Activated naive CD4-positive, alpha-beta T cell treated with anti-CD3 and anti-CD28 coated beads, Interleukin-2, amount 50 U/mL, for 16 hours (primary cell): Measurements from ENCODE around the gene ACCSL.

Experiments
- DNase-seq: peaks from one replicate; pipeline ENCODE4 v3.0.0-alpha.2; 2020

Gene ACCSL

GRCh38 chr11:44018829-44019228 is 29.0 kb upstream of the ACCSL start:
- DNase-seq, result no peak

DNA sequence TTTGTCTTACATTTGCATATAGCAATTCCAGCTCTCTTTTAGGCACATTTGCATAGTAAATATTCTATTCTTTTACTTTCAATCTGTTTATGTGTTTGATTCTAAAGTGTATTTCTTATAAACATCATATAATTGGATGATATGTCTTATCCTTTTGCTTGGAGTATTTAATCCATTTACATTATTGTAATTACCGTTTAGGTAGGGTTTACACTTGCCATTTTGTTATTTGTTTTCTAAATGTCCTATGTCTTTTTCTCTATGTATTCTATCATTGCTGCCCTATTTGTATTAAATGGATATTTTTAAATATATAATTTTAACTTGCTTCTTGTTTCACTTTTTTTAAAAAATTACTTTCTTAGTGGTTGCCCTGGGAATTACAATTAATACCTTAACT is 22.8 kb upstream of the ACCSL start:
- DNase-seq, result no peak

GRCh38 chr11:44025727-44026126 is 22.1 kb upstream of the ACCSL start:
- DNase-seq, result no peak

DNA sequence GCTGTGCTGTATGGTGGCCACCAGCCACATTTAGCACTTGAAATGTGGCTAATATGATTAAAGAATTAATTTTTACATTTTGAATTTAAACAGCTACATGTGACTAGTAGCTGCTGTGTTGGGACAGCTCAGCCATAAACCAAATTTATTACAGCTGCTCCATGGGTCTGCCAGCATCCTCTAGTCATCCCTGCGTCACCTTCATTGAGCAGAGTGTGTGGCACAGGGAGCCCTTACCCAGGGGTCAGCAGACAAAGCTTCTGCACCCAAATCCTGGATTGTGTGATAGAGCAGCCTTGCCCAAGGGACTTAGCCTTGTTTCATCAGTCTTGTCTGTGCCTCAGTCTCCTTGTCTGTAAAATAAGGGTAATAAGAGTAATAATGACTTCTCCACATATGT is 19.4 kb upstream of the ACCSL start:
- no peak for DNase-seq

- no peak for DNase-seq
These were observed 18.8 kb upstream of the ACCSL start for GRCh38 chr11:44028816-44029506.

DNA sequence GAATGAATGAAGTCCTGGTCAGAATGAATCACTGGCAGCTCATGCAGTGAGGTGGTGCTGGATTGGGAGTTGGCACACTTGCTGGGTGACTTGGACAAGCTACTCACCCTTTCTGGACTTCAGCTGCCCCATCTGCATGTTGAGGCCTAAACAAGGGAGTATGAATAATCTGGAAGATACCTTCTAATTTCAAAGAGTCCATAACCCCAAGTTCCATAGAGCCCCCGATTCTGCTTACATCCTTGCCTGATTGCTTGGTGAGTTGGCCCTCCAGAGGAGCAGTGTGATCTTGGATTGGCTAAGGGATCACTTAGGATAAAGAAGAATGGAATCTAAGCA is 18.3 kb upstream of the ACCSL start:
- DNase-seq, result no peak

GRCh38 chr11:44029977-44030911 is 17.5 kb upstream of the ACCSL start:
- no peak for DNase-seq

DNA sequence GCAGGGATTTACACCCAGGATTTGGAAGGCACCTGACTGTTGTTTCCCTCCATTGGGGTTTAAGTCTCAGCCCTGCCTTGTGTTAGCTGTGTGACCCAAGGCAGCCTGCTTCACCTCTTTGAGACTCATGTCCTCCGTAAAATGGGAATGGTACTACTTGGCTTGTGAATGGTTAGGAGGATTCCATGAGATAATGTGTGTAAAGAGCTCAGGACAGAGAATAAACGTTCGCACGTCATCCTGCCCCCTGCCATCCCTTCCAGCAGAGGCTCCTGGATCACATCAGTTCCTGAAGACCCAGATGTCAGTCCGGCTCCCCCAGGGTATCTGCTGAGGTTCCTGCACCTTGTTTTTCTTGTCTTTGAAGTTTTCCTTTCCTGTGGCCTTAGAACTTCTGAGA is 16.8 kb upstream of the ACCSL start:
- DNase-seq, result no peak

DNA sequence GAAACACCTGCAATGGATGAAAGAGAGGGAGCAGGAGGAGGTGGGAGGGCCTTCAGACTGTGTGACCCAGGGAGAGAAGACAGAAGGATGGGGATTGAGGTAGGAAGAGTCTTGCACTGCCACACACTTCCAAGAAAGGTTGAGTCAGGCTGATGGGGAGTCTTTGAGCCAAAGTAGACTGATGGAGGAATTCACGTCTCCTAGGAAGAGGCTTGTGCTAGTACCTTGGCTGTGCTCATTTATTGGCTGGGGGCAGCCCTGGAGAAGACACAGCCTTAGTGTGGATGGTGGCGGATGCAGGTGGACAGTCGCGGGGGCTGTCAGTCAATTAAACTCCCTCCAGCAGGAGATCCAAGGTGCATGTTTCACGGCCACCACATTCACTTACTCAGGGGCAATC is 16.2 kb upstream of the ACCSL start:
- no peak for DNase-seq

DNA sequence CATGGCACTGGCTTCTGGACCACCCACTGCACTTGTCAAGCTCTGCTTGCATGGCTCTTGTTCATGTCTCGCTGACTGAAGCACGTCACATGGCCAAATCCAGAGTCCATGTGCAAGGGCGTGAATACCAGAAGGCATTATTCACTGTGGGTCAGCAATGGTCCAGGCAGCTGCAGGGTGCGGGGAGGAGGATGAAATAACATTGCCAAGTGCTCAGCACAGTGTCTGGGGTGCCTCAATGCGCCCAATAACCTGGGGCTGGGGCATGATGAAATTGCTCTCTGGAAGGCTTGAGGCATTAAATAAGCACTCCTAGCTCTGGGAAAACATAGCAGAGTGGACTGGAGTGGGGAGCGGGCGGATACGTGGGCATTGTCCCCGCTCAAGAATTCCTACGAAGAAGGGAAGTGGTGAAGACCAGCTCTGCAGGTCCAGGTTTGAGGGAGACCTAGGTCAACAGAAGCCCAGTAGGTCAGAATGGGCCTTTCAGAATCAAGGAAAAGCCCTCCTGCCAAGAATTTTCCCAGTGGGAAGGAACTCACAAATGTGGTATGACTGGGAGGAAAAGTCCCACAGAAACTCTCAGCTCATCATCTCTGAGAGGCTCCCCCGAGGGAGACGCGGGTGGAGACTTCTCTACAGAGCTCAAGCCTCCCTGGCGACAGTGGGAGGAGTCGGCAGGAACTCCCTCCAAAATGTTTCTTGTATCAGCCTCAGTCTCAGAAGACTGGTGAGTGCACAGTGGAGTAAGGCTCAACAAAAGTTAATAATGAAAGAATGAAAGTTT is 15.3 kb upstream of the ACCSL start:
- DNase-seq, result no peak

GRCh38 chr11:44033411-44033850 is 14.3 kb upstream of the ACCSL start:
- DNase-seq, result no peak

- no peak for DNase-seq
These were observed 13.9 kb upstream of the ACCSL start for GRCh38 chr11:44033856-44034255.

- DNase-seq, result no peak
These were observed 13.1 kb upstream of the ACCSL start for GRCh38 chr11:44034639-44035038.

GRCh38 chr11:44036811-44037657 is 10.7 kb upstream of the ACCSL start:
- DNase-seq, result peak; percentile 16

DNA sequence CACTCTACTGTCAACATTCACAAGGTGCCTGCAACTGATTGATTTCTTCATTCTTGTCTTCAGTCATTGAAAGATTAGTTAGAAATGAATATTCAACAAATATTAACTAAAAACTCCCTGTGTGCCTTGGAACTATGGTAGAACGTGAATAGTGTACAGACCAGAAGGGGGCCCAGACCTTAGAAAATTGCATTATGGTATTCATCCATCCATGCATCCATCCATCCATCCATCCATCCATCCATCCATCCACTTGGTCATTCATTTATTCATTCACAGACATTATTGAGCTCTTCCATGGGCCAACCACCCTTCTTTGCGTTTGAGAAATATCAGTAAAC is 10.2 kb upstream of the ACCSL start:
- DNase-seq, result no peak

- no peak for DNase-seq
These were observed 4.6 kb upstream of the ACCSL start for GRCh38 chr11:44043157-44043556.

- DNase-seq, result no peak
These were observed 1.6 kb upstream of the ACCSL start for GRCh38 chr11:44046182-44046581.

- DNase-seq, result no peak
These were observed 483 bp upstream of the ACCSL start for GRCh38 chr11:44047298-44047697.

DNA sequence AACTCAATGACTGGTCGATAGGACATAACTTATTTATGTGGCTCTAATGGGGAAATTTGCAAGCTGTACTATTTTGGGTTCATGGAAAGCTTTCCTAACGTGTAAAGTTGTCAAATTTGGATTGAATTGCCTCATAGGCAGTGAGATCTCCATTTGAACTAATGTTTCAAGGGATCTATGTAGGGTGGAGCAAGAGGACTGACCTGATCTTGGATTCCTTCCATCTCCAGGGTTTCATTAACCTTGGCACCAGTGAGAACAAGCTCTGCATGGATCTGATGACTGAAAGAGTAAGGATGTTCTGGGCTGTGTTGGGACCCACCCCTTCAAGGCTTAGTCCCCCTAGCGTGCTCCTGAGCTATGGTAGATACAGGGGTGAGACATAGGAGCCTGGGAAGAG is 2.1 kb downstream of the ACCSL start:
- DNase-seq, result no peak

DNA sequence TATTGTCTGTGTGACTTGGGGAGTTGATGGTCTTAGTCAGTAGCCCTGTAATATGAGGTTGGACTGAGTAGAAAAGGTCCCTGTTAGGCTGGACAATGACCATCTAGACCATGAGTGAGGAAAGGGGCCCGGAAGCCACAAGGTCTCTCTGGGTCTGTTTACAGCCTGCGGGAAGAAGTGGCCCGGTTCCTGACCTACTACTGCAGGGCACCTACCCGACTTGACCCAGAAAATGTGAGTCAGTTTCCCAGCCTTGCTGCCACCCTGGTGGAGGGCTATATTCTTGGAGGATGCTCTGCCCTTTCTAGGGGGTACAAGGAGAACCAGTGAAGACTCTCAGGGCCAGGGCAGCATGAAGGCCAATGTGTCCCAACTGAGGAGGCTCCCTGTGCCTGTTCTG is 3.4 kb downstream of the ACCSL start:
- DNase-seq, result no peak

- no peak for DNase-seq
These were observed 9.6 kb downstream of the ACCSL start for GRCh38 chr11:44057340-44057739.

GRCh38 chr11:44058275-44058674 is 10.5 kb downstream of the ACCSL start:
- DNase-seq, result no peak

DNA sequence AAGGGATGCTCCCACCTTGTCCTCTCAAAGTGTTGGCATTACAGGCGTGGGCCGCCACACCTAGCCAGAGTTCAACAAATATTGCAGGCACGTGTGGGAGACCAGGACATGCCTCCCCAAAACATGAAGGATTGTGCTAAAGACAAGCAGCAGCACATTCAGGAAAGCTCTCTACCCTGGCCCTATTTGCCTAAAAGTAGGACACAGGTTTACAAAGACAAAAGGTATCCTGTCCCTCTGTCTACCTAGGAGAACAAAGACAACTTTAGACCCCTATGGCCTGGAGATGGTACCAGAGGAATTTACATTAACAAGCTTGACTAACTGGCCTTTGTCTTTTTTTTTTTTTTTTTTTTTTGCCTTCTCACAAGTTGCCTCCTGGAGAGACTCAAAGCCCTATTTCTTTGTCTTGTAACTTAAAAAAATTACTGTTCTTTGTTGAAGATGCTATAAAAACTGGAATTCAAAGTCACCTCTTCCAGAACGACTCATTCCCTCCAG is 17.4 kb downstream of the ACCSL start:
- DNase-seq, result no peak
